ENCODE measurements around the gene CPN2. TPM values are rescaled to one million over a fixed set of nuclear protein-coding genes. Genes with fewer than 3 reads are reported as not detected.

The CPN2 gene
- total and polyA plus RNA-seq, 4 donors, result not detected

GRCh38 chr3:194375473-194376240 lies 24.5 kb upstream of the CPN2 start:
- Histone ChIP-seq H3K9me3 (ENCODE audit: control insufficient read depth in 4 of 4, insufficient read depth in 3 of 4, low read length in 3 of 4) (no peaks in the 10 kb centered on the region), H3K9ac (ENCODE audit: insufficient read depth in 1 of 2, low read length in 2 of 2) (no peak overlapping the region), H3K27me3 (ENCODE audit: control insufficient read depth in 3 of 3, insufficient read depth in 3 of 3, low read length in 2 of 3) (peaks cover 0 to 10% (median 0%) of the 10 kb centered on the region in 3 donors), H3K4me1 (ENCODE audit: control insufficient read depth in 5 of 5, insufficient read depth in 5 of 5, low read length in 5 of 5) (peaks cover 0 to 4% (median 0%) of the 10 kb centered on the region in 5 donors), H3K4me3 (no peak overlapping the region), H3K27ac (ENCODE audit: low read depth in 1 of 2, low read length in 1 of 2) (no peak overlapping the region), H3K36me3 (ENCODE audit: control insufficient read depth in 4 of 4, insufficient read depth in 4 of 4, low read length in 4 of 4) (no peaks in the 10 kb centered on the region)
- no peak for ATAC-seq (ENCODE audit: insufficient read depth, low FRiP score)
- WGBS, 2 donors, result 58 to 65% methylated on average over 15 of the region's 15 CpGs
- no peak for TF ChIP-seq CTCF (IDR thresholded peaks at IDR 0.05; ENCODE audit: control extremely low read depth, extremely low read depth)
- peak in 1 of 3 donors; percentile 30 for DNase-seq

GRCh38 chr3:194374935-194375334 lies 23.8 kb upstream of the CPN2 start:
- Histone ChIP-seq H3K9ac (ENCODE audit: insufficient read depth in 1 of 2, low read length in 2 of 2) (no peak overlapping the region), H3K36me3 (ENCODE audit: control insufficient read depth in 4 of 4, insufficient read depth in 4 of 4, low read length in 4 of 4) (no peaks in the 10 kb centered on the region), H3K27ac (ENCODE audit: low read depth in 1 of 2, low read length in 1 of 2) (no peak overlapping the region), H3K4me1 (ENCODE audit: control insufficient read depth in 5 of 5, insufficient read depth in 5 of 5, low read length in 5 of 5) (peaks cover 0 to 4% (median 0%) of the 10 kb centered on the region in 5 donors), H3K4me3 (no peak overlapping the region), H3K27me3 (ENCODE audit: control insufficient read depth in 3 of 3, insufficient read depth in 3 of 3, low read length in 2 of 3) (peaks cover 0 to 9% (median 0%) of the 10 kb centered on the region in 3 donors), H3K9me3 (ENCODE audit: control insufficient read depth in 4 of 4, insufficient read depth in 3 of 4, low read length in 3 of 4) (no peaks in the 10 kb centered on the region)
- DNase-seq (no peak), ATAC-seq (ENCODE audit: insufficient read depth, low FRiP score) (no peak)
- no peak for TF ChIP-seq CTCF (IDR thresholded peaks at IDR 0.05; ENCODE audit: control extremely low read depth, extremely low read depth)
- 84 to 87% methylated on average over 10 of the region's 10 CpGs for WGBS, 2 donors

- H3K4me1 ChIP-seq (ENCODE audit: control insufficient read depth in 5 of 5, insufficient read depth in 5 of 5, low read length in 5 of 5), result peaks cover 0 to 10% (median 2%) of the 10 kb centered on the region in 5 donors
- no peak for ATAC-seq (ENCODE audit: insufficient read depth, low FRiP score)
- no peaks in the 10 kb centered on the region for H3K36me3 ChIP-seq (ENCODE audit: control insufficient read depth in 4 of 4, insufficient read depth in 4 of 4, low read length in 4 of 4)
- no peak overlapping the region for H3K4me3 ChIP-seq
- no peak overlapping the region for H3K9ac ChIP-seq (ENCODE audit: insufficient read depth in 1 of 2, low read length in 2 of 2)
- TF ChIP-seq CTCF (IDR thresholded peaks at IDR 0.05; ENCODE audit: control extremely low read depth, extremely low read depth), result no peak
- no peaks in the 10 kb centered on the region for H3K9me3 ChIP-seq (ENCODE audit: control insufficient read depth in 4 of 4, insufficient read depth in 3 of 4, low read length in 3 of 4)
- no peak for DNase-seq
- H3K27me3 ChIP-seq (ENCODE audit: control insufficient read depth in 3 of 3, insufficient read depth in 3 of 3, low read length in 2 of 3), result peaks cover 0 to 17% (median 4%) of the 10 kb centered on the region in 3 donors
- 76 to 79% methylated on average over 8 of the region's 8 CpGs for WGBS, 2 donors
- H3K27ac ChIP-seq (ENCODE audit: low read depth in 1 of 2, low read length in 1 of 2), result no peak overlapping the region
These were observed 22.8 kb upstream of the CPN2 start for GRCh38 chr3:194373899-194374298.

Data from lung (tissue), 12 donors.